ENCODE results near the gene SLC35G2.
A peak's percentile ranks its signal among the peaks of the same experiment; 100 is the strongest.
"Not testable (repeated sequence)": the region's sequence is repeated elsewhere in the genome, so short reads cannot be mapped to it uniquely, and the experiment has no call there.

SLC35G2 gene

GRCh38 chr3:136891934-136892855 is 73.3 kb downstream of the SLC35G2 start:
- no peak for DNase-seq

GRCh38 chr3:136893848-136894443 is 75.0 kb downstream of the SLC35G2 start:
- DNase-seq = peak; percentile 68

GRCh38 chr3:136897171-136897570 is 78.2 kb downstream of the SLC35G2 start:
- not testable (repeated sequence) for DNase-seq

GRCh38 chr3:136898549-136898948 is 79.6 kb downstream of the SLC35G2 start:
- DNase-seq = no peak

- no peak for DNase-seq
Measured at GRCh38 chr3:136898954-136899353, 80.0 kb downstream of the SLC35G2 start.

GRCh38 chr3:136899622-136900158 is 80.8 kb downstream of the SLC35G2 start:
- no peak for DNase-seq

- not testable (repeated sequence) for DNase-seq
Measured at GRCh38 chr3:136900694-136901093, 81.8 kb downstream of the SLC35G2 start.

GRCh38 chr3:136901391-136901790 is 82.5 kb downstream of the SLC35G2 start:
- DNase-seq = no peak

- DNase-seq = not testable (repeated sequence)
Measured at GRCh38 chr3:136902530-136902929, 83.6 kb downstream of the SLC35G2 start.

- no peak for DNase-seq
Measured at GRCh38 chr3:136903899-136904298, 85.0 kb downstream of the SLC35G2 start.

- no peak for DNase-seq
Measured at GRCh38 chr3:136904746-136905145, 85.8 kb downstream of the SLC35G2 start.

All from NCI-H82 (cell line).